ENCODE results near the gene INIP.

DNA sequence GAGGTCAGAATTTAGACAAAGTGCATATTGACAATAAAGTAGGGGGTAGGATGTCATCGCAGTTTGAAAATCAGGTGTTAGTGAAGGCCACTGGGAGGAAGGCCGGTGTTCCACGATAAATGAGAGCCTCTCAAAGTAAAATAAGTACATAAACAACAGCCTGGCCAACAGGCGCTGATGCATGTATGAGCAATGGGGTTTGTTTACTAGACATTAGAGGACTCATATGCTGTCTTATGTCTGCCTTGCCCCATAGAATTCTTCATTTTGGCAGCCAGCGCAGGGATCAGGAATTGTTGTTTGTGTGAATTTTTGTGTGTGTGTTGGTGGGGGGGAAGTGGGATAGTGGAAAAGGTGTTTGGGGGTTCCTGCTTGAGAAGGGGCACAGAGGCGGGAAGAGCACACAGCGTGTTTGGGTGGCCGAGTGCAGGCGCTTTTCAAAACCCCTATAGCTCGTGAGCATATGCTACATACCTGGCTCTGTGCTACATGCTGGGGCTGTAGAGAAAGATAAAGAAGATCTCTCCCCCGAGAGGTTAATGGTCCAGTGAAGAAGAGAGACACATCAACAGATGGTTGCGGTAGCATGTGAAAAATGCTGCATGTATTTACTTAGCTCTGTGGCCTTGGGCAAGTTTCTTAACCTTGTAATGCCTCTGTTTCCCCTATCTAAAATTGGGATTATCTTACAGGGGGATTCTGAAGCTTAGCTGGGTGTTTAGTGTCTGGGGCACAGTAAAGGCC, 44.2 kb upstream of the INIP start:
- TF ChIP-seq POLR2A (IDR thresholded peaks at IDR 0.05; ENCODE audit: low read length), result no peak
- TF ChIP-seq EHMT2 (IDR thresholded peaks at IDR 0.05; ENCODE audit: low read depth), result no peak
- TF ChIP-seq, protein P1, sequence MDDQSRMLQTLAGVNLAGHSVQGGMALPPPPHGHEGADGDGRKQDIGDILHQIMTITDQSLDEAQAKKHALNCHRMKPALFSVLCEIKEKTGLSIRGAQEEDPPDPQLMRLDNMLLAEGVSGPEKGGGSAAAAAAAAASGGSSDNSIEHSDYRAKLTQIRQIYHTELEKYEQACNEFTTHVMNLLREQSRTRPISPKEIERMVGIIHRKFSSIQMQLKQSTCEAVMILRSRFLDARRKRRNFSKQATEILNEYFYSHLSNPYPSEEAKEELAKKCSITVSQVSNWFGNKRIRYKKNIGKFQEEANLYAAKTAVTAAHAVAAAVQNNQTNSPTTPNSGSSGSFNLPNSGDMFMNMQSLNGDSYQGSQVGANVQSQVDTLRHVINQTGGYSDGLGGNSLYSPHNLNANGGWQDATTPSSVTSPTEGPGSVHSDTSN (IDR thresholded peaks at IDR 0.05), result no peak
